Fibroblast of lung (primary cell): ENCODE measurements around the gene IGHMBP2.

Experiments
- CTCF ChIP-seq, 2 donors: IDR thresholded peaks in 1 of 2; conservative IDR thresholded peaks in 1 of 2; 1 replicate in 1 of 2; 2 replicates in 1 of 2; pipeline ENCODE4 v1.5.1; 2011 to 2012; ENCODE audit warnings: low read length in 2 of 2, control low read depth in 1 of 2, inconsistent platforms in 1 of 2, low read depth in 1 of 2, mild to moderate bottlenecking in 1 of 2
- EZH2 ChIP-seq: IDR thresholded peaks from 2 replicates; pipeline ENCODE4 v1.5.1; 2012; ENCODE audit warnings: low read length, control low read depth, mild to moderate bottlenecking; ENCODE audit errors: missing control alignments

- TF ChIP-seq CTCF (conservative IDR thresholded peaks at IDR 0.05 in 1 of 2, IDR thresholded peaks at IDR 0.05 in 1 of 2; ENCODE audit: low read depth in 1 of 2, low read length in 2 of 2) (no peak), EZH2 (no peak)
Measured at GRCh38 chr11:68932358-68932757, 28.7 kb downstream of the IGHMBP2 start.
